GM18505 (cell line): ENCODE measurements around the gene FRMPD1.

Experiments used
- ATAC-seq: cut with Tn5 transposase; IDR thresholded peaks from one replicate; pipeline ENCODE4 v1.9.1; 2021; ENCODE audit not compliant: unreplicated experiment
- POLR2A ChIP-seq: IDR thresholded peaks from 4 replicates; pipeline ENCODE4 v1.6.1; 2011; ENCODE audit warnings: borderline replicate concordance; ENCODE audit not compliant: insufficient read depth, insufficient read length; ENCODE audit errors: extremely low read depth

Gene FRMPD1

DNA sequence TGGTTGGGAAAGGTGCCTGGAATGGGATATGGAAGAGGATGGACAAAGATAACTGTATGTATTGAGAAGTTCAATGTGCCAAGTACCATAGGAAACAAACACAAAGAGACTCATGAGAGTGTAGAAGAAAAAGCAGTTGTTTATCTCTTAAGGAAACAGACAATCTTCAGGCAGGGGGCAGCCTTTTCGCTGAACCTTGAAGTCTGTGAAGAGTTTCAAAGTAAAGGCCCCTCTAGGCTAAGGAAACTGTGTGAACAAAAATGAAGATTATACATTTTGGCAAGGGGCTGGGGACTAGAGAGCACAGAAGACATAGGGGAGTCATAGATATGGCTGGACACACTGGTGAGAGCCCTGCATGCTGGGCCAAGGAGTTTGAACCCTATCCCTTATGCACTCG lies 27.5 kb upstream of the FRMPD1 start:
- no peak for ATAC-seq
- TF ChIP-seq POLR2A, result no peak

DNA sequence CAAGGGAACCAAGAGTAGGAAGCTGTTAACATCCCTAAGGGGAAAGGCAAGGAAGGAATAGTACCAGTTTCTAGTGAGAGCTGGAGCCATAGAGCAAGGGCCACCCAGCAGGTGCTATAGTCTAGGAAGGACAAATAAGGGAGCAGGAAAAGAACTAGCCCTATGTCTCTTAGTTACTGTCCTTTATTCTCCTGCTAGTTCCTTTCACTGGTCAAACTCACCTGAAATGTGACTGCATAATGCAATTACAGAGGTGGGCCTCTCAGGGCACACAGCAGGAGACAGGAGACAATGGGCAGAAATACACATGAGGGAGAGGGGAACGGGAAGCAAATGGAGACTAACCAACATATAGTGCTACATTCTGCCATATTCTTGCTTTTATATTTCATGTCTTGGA lies 26.7 kb upstream of the FRMPD1 start:
- no peak for ATAC-seq
- no peak for TF ChIP-seq POLR2A

DNA sequence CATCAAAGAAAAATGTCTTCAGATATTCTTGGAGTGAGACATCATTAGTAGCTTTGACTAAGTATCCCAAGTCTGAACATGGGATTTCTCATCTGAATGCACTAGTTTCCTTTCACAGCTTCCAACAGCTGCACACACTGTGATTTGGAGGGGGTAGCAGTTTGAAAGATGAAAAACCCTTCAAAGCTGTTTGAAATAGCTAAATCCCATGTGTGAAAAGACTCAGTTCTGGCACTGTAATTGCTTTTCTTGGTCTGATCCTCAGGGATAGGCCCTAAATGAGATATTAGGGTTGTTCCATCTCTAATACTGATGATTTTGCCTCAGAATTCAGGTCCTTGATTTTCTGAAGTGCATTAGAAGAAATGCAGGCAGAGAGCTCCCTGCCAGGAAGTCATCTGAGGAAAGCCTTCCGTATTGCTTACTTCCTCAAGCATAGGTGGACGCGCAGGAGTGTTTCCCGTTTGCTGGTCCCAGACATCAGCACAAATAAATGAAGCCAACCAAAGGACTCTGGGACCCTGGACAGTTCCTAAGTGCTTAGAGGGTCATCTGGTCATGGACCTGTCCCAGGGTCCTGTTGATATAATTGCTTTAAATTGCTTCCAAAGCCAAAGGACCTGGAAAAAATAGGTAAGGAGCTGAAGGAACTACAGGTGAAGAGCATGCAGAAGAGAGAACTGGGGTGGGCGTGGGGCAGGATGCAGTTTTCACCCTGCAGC lies 25.6 kb upstream of the FRMPD1 start:
- no peak for ATAC-seq
- no peak for TF ChIP-seq POLR2A

DNA sequence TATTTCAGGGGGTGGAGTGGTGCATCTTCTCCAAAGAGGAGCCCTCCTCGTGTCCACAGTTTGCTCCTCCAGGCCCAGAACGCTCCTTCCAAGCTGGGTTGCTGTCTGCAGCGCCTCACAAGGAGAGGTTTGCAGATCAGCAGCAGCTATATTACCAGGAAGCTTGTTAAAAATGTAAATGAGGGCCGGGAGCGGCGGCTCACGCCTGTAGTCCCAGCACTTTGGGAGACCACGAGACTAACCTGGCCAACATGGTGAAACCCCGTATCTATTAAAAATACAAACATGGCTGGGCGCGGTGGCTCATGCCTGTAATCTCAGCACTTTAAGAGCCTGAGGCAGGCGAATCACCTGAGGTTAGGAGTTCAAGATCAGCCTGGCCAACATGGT lies 25.0 kb upstream of the FRMPD1 start:
- no peak for TF ChIP-seq POLR2A
- ATAC-seq, result no peak

DNA sequence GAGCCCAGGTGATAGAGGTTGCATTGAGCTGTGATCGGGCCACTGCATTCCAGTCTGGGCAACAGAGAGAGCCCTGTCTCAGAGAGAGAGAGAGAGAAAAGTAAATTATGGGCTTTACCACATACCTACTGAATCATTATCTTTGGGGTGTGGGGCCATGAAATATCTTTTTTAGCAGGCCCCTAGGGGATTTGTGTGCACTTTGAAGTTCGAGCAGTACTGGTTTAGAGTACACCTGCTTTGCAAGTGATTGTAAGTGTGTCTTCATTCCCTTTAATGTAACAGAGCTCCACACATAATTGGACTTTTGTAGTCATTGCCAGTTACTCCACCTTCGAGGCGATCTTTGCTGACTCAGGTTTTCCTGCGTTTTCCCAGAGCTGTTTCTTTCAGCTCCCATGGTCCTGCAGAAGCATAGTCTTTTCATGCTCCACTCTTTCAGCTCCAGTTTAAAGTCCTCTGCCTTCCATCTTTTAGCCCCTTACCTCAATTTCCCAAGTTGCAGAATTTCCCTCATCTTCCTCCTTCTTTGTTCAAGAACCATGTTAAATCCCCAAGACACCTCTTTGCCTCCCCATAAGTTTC lies 24.0 kb upstream of the FRMPD1 start:
- no peak for ATAC-seq

DNA sequence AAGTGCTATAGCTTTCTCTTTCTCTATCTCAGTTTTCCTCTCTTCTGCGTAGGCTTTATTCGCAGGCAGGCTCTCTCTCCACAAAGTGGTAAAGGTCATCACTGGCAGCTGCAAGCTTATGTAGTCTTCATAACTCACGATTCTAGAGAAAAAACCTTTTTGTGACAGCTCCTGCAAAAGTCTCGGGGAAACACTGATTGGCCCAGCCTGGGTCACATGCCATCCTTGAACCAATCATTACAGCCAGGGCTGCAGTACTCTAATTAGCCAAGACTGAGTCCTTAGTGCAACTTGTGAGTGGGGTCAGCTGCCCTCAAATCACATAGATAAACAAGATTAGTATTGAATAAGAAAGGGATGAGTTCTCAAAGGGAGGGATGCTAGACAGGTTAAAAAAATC lies 18.3 kb upstream of the FRMPD1 start:
- ATAC-seq, result no peak

More for the DNA sequence above, 24.0 kb upstream of the FRMPD1 start:
- TF ChIP-seq POLR2A, result no peak

DNA sequence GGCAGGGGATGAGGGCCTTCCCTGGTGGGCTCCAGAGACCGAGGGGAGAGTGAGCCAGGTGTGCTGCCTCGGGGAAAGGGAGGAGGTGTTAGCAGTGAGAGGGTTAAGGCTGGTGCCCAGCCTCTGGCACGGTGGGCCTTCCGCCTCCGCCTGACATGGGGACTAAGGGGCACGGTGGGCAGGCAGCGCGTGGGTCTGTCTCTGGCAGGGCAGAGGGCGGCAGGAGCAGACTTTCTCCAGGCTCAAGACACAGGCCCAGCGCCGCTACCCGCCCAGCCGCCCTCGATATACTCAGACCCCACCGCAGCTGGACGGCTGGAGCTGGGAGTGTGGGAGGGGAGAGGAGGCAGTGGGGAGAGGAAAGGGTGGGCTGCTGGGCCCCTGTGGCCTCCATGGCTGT lies 14.9 kb upstream of the FRMPD1 start:
- no peak for TF ChIP-seq POLR2A
- no peak for ATAC-seq

More for the DNA sequence above, 18.3 kb upstream of the FRMPD1 start:
- TF ChIP-seq POLR2A, result no peak

DNA sequence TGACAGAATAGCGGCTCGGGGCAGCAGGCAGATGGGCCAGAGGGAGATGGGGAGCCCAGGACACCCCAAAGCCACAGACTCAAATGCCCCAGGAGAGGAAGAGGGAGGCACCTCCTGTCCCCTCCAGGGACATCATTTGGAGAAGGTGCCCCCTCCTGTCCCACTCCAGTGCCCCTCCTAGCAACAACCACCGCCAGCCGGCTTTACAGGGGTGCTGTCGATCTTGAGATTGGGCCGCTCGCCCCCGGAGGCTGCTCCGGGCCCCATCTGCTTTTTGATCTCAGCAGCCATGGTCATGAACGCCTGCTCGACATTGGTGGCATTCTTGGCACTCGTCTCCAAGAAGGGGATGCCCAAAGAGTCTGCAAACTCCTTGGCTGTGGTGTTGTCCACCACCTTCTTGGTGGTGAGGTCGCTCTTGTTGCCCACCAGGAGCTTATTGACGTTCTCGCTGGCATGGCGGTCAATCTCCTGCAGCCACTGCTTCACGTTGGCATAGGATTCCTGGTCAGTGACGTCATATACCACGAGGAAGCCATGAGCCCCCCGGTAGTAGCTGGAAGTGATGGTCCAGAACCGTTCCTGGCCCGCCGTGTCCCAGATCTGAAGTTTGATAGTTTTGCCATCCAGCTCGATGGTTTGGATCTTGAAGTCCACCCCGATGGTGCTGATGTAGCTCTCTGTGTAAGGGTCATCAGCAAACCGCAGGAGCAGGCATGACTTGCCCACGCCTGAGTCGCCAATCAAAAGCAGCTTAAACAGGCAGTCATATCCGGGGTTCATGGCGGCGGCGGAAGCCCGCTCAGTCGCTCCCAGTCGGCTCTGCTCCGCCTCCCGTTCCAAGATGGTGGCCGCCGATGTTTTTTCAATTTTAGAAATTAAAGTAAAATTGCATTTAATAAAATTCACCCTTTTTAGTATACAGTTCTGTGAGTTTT lies 14.0 kb upstream of the FRMPD1 start:
- ATAC-seq, result no peak
- TF ChIP-seq POLR2A, result no peak

DNA sequence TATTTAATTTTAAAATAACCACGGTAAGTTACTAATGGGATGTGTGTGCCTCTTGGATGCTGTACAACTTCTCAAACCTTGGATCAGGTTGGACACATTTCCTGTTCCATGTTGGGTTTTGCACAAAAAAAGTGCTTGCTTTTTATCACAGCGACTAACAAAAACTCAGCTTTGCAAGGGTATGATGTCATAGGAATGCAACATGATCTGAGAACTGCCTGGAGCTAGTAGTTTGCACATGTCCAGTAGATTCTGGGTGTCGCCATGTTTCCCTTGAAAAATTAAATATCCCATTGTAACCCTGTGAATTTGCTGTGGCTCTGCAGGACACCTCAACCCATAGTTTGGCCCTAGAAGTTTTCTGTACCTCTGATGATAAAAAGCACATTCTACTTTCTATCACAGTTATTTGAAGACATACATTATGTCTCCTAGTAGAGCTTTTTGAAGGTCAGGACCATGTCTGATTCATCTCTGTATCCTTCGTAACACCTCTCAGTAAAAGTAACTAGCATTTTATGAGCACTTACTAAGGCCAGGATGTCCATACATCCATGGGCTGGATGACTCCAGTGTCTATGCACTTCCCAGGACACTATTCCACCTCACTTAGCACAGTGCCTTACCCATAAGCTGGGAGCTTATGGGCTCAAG lies 11.5 kb upstream of the FRMPD1 start:
- TF ChIP-seq POLR2A, result no peak
- no peak for ATAC-seq

DNA sequence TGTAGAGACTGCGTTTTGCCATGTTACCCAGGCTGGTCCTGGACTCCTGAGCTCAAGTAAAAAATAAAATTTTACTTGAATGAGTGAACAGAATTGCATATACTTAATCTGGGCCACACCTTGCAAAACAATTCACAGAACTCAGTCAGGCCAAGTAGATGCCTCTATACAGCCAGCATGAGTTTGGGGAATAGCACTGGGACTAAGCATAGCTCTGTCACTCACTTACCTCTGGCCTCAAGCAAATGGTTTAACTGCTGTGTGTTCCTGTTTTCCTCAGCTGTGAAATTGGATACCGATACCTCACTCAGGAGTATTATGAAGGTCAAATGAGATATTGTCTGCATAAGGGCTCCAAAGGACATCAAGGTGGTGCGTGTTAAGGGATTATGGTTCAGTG lies 10.9 kb upstream of the FRMPD1 start:
- TF ChIP-seq POLR2A, result no peak
- no peak for ATAC-seq

DNA sequence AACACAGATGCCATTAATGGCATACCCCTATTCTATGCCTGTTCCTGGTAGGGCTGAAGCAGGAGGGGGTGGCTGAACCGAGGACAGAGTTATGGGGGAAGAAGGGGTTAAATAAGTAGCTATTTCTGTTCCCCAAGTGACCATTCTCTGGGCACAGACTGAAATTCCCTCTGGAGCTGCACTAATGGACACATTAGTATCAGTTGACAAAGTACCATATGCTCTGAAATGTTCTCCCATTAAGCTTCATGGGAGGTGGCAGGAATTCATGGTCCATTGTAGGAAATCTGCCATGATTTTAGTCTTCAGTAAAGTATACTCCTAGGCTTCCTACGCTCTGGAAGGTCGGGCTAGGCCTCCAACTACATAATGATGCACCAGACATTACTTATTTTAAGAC lies 10.5 kb upstream of the FRMPD1 start:
- no peak for ATAC-seq
- TF ChIP-seq POLR2A, result no peak

DNA sequence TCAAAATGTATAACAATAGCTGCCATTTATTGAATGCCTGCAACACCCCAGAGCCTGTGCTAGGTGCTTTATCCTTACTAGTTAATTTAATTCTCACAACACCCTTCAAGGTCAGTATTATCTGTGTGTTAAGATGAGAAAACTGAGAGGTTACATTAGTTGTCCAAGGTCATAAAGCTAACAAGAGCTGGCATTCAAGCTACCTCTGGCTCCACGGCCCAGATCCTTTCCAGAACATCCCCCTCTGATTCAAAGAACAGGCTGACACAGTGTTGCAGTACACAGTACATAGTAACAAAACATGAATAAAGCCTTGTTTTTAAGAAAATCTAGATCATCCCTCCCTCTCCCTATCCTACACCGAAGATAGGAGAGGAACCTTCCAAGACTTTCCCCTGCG lies 9.4 kb upstream of the FRMPD1 start:
- TF ChIP-seq POLR2A, result no peak
- no peak for ATAC-seq

DNA sequence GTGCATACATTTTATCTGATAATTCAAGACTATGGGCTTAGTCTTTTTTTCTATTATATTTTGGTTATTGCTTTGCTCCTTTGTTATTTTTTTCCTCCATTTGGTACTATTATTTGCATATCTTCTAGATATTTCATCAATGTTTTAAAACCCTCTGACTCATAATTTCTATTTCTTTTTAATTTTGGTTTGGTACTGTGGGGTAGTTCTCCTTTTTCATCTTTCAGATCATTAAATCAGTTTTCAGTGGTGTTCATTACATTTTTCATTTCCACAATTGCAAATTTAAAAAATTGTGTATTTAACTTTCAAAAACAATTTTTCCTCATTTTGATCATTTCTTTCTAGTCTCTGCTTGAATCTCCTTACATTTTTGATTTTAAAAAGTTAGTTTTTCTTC lies 7.5 kb upstream of the FRMPD1 start:
- no peak for TF ChIP-seq POLR2A
- no peak for ATAC-seq
